Endometrial microvascular endothelial cells (primary cell): ENCODE results near the gene CHP1. TPM values are rescaled to one million over a fixed set of nuclear protein-coding genes. Genes with fewer than 3 reads are reported as not detected.
"Not testable (repeated sequence)": the region's sequence is repeated elsewhere in the genome, so short reads cannot be mapped to it uniquely, and the experiment has no call there.

Experiments used
- in situ Hi-C: cut with HindIII; loops from 2 replicates; pipeline ENCODE4 v1.10.0; 2017; ENCODE audit warnings: low sequenced_read_pairs, low pct_unique_long_range_greater_than_20kb; ENCODE audit errors: inconsistent ontology term
- total RNA-seq: library from RNA; depleted of rRNA; stranded (reverse); fragments of >200 nt; gene quantifications from one replicate; pipeline ENCODE4 v1.2.3, GENCODE V29; 2015; ENCODE audit errors: inconsistent ontology term

The CHP1 gene
- 203 TPM for total RNA-seq

GRCh38 chr15:41230650-41231421 lies at the start of gene CHP1, which contains the start of gene EXD1:
CHP1 (plus strand) TSS chr15:41231268; CDS start chr15:41231383, 115 bp downstream.
EXD1 (minus strand) TSS chr15:41230757; CDS start chr15:41226575, 4,182 bp downstream.
- in situ Hi-C loops, result no loop called here

DNA sequence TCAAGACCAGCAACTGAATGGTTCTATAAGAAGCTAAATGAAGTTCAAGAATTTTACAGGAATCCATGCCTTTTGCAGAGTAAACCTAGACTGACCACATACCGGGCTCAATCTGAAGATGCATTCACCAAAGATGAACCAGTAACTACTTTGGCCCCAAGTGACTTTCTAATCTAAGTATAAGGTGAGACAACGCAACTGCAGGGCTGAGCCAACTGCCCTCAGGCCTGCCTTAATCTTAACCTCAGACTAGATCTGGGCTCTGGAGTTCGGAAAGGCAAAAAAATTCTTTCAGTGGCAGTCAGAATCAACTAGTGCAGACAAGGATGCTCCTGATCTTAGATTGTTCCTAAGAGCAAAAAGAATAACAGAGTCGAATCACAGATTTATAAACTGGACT lies 48.8 kb upstream of the CHP1 start:
- in situ Hi-C loops, result no loop called here

DNA sequence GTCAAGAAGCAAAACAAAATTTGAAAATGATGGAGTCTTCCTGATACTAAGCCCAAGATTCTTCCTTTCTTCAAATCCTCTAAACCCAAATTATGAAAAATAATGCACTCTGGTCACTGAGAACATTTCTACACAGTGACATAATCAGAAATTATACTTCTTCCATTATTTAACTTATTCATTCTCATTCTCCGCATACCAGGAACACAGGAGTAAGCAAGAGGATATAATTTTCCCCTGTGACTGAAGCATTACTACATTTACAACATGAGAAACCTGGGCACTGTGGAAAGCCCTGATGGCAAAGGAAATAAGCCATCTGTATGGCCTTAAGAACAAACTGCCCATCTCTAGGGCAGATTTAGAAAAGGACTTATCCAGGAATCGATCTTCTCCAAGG lies 47.5 kb upstream of the CHP1 start:
- in situ Hi-C loops, result no loop called here

DNA sequence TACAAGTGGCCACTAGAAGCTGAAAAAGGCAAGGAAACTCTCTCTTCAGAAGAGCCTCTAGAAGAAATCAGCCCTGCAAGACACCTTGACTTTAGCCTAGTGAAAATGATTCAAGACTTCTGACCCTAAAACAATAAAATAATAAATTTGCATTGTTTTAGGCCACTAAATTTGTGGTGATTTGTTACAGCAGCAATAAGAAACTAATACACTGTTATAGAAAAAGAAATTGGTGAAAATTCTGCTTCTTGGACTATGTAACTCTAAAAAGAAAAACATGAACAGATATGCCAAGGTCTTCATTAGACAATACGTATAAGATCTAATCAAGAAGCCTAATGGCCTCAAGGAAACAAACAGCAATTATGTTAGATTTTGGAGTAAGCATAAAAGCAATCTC lies 36.6 kb upstream of the CHP1 start:
- in situ Hi-C loops, result no loop called here

GRCh38 chr15:41199470-41199869 lies 31.6 kb upstream of the CHP1 start:
- in situ Hi-C loops, result no loop called here

DNA sequence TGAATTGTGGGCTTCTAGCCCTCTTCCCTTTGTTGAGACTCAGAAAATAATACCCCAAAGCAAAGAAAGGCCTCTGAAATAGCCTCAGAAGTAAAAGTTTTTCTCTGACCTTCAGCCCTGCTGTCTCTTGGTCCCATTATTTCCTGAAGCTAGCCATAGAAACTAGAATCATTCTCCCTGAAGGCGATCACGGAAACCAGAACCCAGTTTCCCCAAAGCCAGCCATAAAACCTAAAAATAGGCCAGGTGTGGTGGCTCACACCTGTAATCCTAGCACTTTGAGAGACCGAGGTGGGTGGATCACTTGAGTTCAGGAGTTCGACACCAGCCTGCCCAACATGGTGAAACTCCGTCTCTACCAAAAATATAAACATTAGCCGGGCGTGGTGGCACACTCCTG lies 27.7 kb upstream of the CHP1 start:
- in situ Hi-C loops, result no loop called here

GRCh38 chr15:41205315-41205714 lies 25.8 kb upstream of the CHP1 start:
- in situ Hi-C loops, result no loop called here

DNA sequence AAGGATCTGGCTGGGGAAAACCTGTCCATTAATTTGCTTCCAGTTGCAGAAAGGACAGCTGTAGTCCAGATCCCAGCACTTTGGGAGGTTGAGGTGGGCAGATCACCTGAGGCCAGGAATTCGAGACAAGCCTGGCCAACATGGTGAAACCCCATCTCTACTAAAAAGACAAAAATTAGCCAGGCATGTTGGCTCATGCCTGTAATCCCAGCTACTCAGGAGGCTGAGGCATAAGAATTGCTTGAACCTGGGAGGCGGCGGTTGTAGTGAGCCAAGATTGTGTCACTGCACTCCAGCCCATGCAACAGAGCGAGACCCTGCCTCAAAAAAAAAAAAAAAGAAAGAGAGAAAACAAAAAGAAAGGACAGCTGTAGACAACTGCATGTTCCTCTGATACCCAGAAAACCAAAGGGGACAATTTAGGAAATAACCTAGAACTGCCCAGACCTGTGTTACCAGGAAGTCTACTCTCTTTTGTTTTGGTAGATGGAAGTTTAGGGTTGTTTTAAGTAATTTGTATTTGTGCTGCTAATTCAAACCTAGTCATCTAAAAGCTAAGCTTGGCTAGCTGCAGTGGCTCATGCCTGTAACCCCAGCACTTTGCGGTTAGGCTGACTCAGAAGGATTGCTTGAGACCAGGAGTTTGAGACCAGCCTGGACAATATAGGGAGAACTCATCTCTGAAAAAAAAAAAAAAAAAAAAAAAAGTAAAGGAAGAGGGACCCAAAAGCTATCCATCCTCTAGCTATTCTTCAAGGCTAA lies 23.2 kb upstream of the CHP1 start:
- in situ Hi-C loops, result no loop called here

DNA sequence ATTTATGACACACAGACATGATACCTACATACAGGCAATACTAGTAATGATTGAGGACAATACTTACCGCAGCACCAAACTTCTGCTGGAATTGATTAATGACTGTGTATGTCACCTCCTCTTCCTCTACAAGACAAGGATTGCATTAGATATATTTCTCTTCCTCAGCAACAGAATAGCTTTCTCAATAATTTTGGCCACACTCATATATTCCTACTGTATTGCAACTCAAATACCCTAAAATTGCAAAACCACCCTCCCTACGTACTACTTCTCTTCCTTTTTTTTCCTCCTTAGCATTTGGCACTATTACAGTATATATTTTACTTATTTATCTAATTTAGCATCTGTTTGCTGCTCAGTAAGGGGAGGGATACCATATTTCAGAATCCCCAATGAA lies 15.4 kb upstream of the CHP1 start:
- in situ Hi-C loops, result no loop called here

DNA sequence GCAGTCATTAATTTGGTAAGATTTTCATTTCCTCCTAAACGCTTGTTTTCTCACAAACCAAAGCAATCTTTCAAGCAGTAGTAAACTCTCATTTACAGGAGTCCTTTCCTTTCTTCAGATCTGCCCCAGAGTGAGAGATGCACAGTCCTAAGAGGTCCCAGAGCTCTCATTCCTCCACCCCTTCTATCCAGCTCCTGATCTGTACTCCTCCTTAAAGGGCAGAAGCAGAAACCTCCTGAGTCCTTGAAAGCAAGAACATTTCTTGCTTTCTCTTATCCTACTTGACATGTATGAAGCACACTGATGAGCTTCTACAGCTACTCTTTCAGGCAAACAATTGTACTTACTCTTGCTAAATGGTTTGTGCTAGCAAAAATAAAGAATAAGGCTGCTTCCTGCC lies 12.2 kb upstream of the CHP1 start:
- in situ Hi-C loops, result no loop called here

GRCh38 chr15:41219381-41219780 lies 11.7 kb upstream of the CHP1 start:
- in situ Hi-C loops, result no loop called here

- in situ Hi-C loops, result no loop called here
These were observed 771 bp upstream of the CHP1 start for GRCh38 chr15:41230345-41230649.

DNA sequence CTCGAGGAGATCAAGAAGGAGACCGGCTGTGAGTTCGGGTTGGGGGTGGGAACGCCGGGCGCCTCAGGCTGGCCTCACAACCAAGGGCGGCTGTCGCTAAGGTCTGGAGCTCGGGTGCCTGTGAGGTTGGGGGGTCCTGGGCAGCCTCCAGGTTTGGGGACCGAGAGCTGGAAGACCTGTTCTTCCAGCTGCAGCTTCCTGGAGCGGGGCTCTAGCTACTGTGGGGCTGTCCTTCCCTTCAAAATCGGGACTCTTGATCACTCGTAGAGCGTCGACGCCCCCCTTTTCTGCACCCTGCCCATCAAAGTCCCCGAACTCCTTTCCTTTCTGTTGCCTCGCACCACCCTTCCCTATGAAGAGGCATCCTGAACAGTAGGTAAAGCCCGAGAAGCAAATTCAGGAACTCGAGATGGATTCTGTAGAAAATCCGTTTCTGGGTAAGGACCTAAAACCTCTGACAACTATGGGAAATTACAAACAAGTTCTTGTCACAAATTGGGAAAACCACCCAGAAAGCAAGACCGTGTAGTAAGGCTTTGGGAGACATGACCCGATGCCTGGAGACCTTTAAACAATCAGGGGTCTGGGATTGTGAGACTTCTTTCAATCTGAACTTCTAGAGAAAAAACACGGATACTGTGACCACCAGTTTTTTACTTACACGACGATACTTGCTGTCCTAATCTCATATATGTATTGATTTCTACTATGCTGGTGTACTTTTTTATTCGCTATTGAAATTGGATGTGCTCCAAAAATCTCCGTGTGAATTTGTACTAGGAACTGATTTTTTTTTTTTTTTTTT lies 556 bp downstream of the CHP1 start:
- in situ Hi-C loops, result no loop called here

DNA sequence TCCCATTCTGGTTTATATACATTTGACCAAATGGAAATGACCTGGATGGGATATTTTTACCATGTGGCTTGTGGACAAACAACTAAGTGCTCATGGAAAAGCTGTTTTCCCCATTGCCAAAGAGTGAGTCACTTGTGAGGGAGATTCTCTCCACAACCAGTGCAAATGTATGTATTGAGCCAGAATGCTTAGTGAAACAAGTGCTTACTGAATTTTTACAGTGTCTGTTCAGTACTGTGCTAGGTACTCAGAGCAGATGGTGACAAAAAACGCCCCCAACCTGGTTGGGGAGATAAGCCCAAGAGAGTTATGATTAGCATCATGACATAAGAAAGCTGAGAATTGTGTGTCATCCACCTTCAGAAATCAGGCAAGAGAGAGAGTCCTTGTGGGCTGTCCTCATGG lies 2.3 kb downstream of the CHP1 start:
- in situ Hi-C loops, result no loop called here

DNA sequence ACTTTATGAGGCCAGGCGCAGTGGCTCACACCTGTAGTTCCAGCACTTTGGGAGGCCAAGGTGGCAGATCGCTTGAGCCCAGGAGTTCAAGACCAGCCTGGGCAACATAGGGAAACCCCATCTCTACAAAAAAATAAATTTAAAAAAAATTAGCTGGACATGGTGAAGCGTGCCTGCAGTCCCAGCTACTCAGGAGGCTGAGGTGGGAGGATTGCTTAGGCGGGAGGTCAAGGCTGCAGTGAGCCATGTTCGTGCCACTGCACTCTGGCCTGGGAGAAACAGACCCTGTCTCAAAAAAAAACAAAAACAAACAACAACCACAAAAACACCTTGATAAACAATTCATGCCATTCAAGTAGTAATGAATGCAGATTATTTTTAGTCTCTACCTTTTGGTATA lies 4.2 kb downstream of the CHP1 start:
- in situ Hi-C loops, result not testable (repeated sequence)

DNA sequence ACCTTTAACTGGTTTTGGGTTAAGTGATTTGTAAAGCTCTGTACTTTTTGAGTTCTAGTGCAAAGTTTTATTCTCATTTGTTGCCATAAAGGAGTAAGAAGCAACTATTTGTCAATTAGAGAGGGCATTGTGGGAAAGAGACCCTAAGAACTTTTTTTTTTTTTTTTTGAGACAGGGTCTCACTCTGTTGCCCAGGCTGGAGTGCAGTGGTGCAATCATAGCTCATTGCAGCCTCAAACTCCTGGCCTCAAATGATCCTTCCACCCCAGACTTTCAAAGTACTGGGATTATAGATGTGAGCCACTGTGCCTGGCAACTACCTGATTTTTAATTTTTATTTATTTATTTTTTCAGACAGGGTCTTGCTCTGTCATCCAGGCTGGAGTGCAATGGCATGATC lies 4.9 kb downstream of the CHP1 start:
- in situ Hi-C loops, result no loop called here

DNA sequence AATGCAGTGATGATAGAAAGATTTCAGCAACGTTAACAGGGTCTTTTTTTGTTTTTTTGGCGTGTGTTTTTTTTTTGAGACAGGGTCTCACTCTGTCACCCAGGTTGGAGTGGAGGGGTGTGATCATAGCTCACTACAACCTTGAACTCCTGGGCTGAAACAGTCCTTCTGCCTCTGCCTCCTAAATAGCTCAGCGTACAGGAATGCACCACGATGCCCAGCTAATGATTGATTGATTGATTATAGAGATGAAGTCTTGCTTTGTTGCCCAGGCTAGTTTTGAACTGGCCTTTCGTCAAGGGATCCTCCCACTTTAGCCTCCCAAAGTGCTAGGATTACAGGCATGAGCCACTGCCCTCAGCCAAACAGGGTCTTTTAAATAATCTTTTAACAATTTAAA lies 7.0 kb downstream of the CHP1 start:
- in situ Hi-C loops, result no loop called here

DNA sequence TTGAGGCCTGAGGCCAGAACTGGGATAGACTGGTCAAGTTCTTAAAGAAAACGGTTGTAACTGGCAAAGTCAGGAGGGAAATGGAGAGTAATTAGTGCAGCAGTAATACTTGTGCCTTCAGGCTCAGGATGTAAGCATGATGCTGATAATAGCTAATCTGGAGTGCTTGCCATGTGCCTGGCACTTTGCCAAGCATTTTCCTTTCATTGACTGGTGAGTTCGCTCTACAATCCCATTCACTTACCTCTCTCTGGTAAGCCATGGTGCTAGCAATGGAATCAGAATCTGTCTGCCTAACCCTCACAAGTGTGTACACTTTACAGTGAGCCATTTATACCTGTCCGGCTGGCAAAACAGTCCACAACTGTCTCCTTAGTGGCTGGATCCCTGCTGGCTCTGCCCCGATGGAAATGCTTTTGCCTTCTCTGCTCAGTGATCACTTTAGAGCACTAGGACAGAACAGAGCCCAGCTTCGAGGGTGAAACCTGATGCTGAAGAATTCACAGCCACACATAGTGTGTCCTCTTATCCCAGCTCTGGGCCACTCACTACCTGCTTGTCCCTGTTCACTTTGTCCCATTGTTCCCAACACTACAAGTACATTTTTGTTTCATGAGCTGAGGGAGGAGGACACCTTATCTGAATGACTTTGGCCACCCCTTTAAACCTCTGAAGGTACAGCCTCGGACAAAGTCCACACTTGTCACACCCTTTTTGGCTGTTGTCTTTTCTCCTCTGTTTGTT lies 10.3 kb downstream of the CHP1 start:
- in situ Hi-C loops, result no loop called here

- in situ Hi-C loops, result not testable (repeated sequence)
These were observed 19.7 kb downstream of the CHP1 start for GRCh38 chr15:41250745-41251144.
